HL-60 (cell line): ENCODE data around the gene UBE2M.
"Not testable (repeated sequence)": the region's sequence is repeated elsewhere in the genome, so short reads cannot be mapped to it uniquely, and the experiment has no call there.

ENCODE experiments used
- DNase-seq, 2 experiments: peaks; one replicate each; pipeline ENCODE4 v3.0.0-alpha.2; 2010 to 2020; ENCODE audit warnings: low read depth in 1 of 2, low spot score in 1 of 2
- H3K27ac ChIP-seq: fragments of 250-450 bp; sonication (Bioruptor Pico); replicated peaks from 2 replicates; pipeline ENCODE4 v1.5.1; 2020; ENCODE audit warnings: mild to moderate bottlenecking, moderate library complexity
- H3K27me3 ChIP-seq: fragments of 250-450 bp; sonication (Bioruptor Pico); 2 replicates; pipeline ENCODE4 v1.5.1; 2021; ENCODE audit warnings: mild to moderate bottlenecking, moderate library complexity; ENCODE audit not compliant: insufficient read depth, poor library complexity, severe bottlenecking
- H3K4me3 ChIP-seq: replicated peaks from 2 replicates; pipeline ENCODE4 v1.5.1; 2011; ENCODE audit warnings: mild to moderate bottlenecking, control low read depth, low read length; ENCODE audit not compliant: insufficient read depth
- GABPA ChIP-seq: IDR thresholded peaks from 2 replicates; pipeline ENCODE4 v1.6.1; 2012; ENCODE audit warnings: low read depth
- POLR2AphosphoS5 ChIP-seq: IDR thresholded peaks from 2 replicates; pipeline ENCODE4 v1.6.1; 2012; ENCODE audit warnings: low read depth
- SPI1 ChIP-seq: IDR thresholded peaks from 2 replicates; pipeline ENCODE4 v1.6.1; 2012; ENCODE audit warnings: low read depth, mild to moderate bottlenecking, borderline replicate concordance
- TF ChIP-seq, protein P1 (sequence below): IDR thresholded peaks from 2 replicates; pipeline ENCODE4 v1.6.1; 2012; ENCODE audit warnings: low read depth; ENCODE audit not compliant: insufficient replicate concordance
- TF ChIP-seq, protein P2 (sequence below): IDR thresholded peaks from one replicate; pipeline ENCODE4 v1.5.1; 2011; ENCODE audit warnings: low read length, control low read depth, inconsistent platforms; ENCODE audit not compliant: insufficient read depth

Gene UBE2M

DNA sequence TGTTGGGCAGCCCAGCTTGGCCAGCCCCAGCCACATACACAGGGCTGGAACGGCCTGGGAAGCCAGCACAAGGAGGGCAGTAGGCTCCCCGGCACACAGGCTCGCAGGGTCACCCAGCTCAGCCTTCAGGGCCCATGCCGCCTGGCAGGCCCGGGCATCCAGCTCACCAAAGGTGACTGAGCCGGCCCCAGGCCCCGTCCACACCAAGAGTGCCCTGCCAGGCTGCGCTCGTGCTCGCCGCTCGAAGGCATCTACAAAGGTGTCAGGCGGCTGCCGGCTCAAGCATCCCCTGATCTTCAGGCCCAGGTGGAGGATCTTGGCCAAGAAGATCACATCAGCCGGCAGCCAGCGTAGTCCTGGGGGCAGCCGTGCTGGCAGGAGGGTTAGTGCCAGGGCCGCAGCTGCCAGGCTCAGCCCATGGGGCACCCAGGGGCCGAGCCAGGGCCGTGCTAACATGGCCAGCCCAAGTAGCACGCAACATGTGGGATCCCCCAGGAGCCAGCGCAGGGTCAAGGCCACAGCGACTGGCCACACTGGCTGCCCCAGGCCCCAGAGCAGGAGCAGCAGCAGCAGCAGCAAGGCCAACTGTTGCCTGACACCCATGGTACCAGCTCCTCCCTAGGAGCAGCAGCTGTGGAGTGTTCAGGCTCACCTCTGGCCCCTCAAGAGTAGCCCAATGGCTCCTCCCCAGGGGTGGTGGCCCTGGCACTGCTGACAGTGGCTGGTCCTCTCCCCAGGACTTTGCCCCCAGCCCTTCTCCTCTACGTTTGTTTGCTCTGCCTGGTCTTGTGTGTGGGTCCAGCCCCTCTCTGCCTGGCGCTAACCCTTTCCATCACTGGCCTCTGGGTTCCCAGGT, 46.8 kb downstream of the UBE2M start, which contains the start of gene SLC27A5:
Gene SLC27A5, minus strand, starts transcription at position 640 of the 856 bp plus-strand sequence. Its CDS starts 37 bp downstream, at position 603.
- Histone ChIP-seq H3K27me3 (no peaks in the 10 kb centered on the region), H3K27ac (no peak within 1 kb of the TSS), H3K4me3 (no peak within 1 kb of the TSS)
- TF ChIP-seq GABPA (no peak), POLR2AphosphoS5 (no peak), SPI1 (no peak)
- TF ChIP-seq, protein P1, sequence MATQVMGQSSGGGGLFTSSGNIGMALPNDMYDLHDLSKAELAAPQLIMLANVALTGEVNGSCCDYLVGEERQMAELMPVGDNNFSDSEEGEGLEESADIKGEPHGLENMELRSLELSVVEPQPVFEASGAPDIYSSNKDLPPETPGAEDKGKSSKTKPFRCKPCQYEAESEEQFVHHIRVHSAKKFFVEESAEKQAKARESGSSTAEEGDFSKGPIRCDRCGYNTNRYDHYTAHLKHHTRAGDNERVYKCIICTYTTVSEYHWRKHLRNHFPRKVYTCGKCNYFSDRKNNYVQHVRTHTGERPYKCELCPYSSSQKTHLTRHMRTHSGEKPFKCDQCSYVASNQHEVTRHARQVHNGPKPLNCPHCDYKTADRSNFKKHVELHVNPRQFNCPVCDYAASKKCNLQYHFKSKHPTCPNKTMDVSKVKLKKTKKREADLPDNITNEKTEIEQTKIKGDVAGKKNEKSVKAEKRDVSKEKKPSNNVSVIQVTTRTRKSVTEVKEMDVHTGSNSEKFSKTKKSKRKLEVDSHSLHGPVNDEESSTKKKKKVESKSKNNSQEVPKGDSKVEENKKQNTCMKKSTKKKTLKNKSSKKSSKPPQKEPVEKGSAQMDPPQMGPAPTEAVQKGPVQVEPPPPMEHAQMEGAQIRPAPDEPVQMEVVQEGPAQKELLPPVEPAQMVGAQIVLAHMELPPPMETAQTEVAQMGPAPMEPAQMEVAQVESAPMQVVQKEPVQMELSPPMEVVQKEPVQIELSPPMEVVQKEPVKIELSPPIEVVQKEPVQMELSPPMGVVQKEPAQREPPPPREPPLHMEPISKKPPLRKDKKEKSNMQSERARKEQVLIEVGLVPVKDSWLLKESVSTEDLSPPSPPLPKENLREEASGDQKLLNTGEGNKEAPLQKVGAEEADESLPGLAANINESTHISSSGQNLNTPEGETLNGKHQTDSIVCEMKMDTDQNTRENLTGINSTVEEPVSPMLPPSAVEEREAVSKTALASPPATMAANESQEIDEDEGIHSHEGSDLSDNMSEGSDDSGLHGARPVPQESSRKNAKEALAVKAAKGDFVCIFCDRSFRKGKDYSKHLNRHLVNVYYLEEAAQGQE, result no peak
- TF ChIP-seq, protein P2, sequence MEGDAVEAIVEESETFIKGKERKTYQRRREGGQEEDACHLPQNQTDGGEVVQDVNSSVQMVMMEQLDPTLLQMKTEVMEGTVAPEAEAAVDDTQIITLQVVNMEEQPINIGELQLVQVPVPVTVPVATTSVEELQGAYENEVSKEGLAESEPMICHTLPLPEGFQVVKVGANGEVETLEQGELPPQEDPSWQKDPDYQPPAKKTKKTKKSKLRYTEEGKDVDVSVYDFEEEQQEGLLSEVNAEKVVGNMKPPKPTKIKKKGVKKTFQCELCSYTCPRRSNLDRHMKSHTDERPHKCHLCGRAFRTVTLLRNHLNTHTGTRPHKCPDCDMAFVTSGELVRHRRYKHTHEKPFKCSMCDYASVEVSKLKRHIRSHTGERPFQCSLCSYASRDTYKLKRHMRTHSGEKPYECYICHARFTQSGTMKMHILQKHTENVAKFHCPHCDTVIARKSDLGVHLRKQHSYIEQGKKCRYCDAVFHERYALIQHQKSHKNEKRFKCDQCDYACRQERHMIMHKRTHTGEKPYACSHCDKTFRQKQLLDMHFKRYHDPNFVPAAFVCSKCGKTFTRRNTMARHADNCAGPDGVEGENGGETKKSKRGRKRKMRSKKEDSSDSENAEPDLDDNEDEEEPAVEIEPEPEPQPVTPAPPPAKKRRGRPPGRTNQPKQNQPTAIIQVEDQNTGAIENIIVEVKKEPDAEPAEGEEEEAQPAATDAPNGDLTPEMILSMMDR, result no peak
- DNase-seq, result no peak

DNA sequence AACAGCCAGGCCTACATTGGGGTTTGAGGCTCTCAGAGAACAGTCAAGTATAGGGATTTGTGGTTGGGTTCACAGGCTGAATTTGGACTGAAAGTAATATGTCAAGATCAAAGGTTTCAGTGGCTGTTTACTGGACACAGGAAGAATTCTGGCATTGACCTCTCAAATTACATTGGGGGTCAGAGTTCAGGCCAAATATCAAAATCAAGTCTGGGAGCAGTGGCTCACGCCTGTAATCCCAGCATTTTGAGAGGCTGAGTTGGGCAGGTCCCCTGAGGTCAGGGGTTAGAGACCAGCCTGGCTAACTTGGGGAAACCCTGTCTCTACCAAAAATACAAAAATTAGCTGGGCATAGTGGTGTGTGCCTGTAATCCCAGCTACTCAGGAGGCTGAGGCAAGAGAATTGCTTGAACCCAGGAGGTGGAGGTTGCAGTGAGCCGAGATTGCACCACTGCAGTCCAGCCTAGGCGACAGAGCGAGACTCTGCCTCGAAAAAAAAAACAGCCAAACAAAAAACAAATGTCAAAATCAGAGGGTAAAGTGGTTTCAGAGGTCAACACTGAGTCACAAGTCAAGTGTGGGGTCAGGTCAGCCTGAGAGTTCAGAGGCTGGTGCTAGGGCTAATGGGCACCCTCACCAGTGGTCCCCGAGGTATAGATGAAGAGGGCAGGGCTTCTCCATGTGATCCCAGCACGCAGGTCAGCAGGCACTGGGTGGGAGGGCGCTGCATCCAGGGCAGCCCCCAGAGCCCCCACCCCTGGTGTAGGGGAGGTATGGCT, 48.1 kb downstream of the UBE2M start:
- no peak overlapping the region for H3K27ac ChIP-seq
- H3K27me3 ChIP-seq, result no peaks in the 10 kb centered on the region
- DNase-seq, result no peak
- no peak overlapping the region for H3K4me3 ChIP-seq
- no peak for TF ChIP-seq POLR2AphosphoS5
- no peak for TF ChIP-seq SPI1
- TF ChIP-seq, protein P2, result no peak
- TF ChIP-seq GABPA, result no peak
- TF ChIP-seq, protein P1, result no peak

DNA sequence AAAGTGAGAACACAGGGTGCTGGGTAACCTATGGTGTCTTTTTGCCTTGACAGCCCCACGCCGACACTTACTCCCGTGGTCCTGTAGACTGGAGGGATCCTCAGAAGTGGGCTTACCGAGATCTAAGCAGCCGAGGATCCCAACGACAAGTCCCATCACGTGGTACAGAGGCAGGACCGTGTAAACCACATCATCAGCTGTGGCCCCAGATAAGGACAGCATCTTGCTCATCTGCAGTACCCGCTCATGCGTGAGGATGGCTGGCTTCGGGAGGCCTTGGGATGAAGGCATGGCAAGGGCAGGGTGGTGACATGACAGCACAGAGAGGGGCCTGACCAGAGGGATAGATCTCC, 48.7 kb downstream of the UBE2M start:
- TF ChIP-seq, protein P2, result no peak
- TF ChIP-seq GABPA (no peak), SPI1 (no peak)
- TF ChIP-seq, protein P1, result no peak
- DNase-seq, result no peak
- no peaks in the 10 kb centered on the region for H3K27me3 ChIP-seq
- no peak overlapping the region for H3K4me3 ChIP-seq
- H3K27ac ChIP-seq, result no peak overlapping the region

DNA sequence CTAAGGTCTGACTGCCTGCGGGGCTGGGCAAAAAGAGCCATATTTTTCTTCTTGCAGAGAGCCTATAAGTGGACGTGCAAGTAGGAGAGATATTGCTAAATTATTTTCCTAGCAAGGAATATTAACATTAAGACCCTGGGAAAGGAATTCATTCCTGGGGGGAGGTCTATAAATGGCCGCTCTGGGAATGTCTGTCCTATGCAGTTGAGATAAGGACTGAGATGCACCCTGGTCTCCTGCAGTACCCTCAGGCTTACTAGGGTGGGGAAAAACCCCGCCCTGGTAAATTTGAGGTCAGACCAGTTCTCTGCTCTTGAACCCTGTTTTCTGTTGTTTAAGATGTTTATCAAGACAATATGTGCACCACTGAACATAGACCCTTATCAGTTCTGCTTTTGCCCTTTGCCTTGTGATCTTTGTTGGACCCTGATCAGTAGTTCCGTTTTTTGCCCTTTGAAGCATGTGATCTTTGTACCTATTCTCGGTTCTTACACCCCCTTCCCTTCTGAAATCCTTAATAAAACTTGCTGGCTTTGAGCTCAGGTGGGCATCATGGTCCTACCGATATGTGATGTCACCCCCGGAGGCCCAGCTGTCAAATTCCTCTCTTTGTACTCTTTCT, 50.7 kb downstream of the UBE2M start:
- not testable (repeated sequence) for H3K27me3 ChIP-seq, H3K27ac ChIP-seq, DNase-seq, H3K4me3 ChIP-seq
